Heart left ventricle (tissue), 13 donors: ENCODE measurements around the gene TMEM139.

Experiments used
- POLR2A ChIP-seq, 2 donors: fragments of 450-650 bp; IDR thresholded peaks; one replicate each; pipeline ENCODE4 v1.6.1; 2017; ENCODE audit warnings: antibody characterized with exemption in 2 of 2, mild to moderate bottlenecking in 2 of 2, moderate library complexity in 2 of 2
- TF ChIP-seq, protein P1 (sequence below), 12 donors: fragments of 200-600 bp; sonication (generic) in 4 of 12; IDR thresholded peaks; one replicate each; pipeline versions ENCODE4 v1.5.0 to v1.8.0; 2018 to 2022; ENCODE audit warnings: antibody characterized with exemption in 12 of 12, mild to moderate bottlenecking in 5 of 12
- donor health status: ischemic (EF 13 %, LVEDD 7.1; RV severe dilation, severe dysfunction).
- donor health status: DM: no; HTN: yes; CAD: no.
- donor health status: DM: no; HTN: no; CAD: no.
- donor health status: ischemic (EF 25% LVEDD 6.9; RV normal size, moderate dysfunction).
- donor health status: ischemic (EF 25% LVEDD 5.7; RV mildly dilated, moderate dysfunction).
- donor health status: ischemic (EF 35%, LVEDD 5.7; RV mildly dilated, moderate dysfunction).
- donor health status: nonischemic (EF 11% LVEDD 7.7; RV severe dilation, severe dysfunction).
- donor health status: DM: yes; HTN: yes; CAD: no.
- donor health status: PGD.
- donor health status: ischemic (EF 29% LVEDD 5.4; RV normal size, mild dysfunction).
- donor health status: nonischemic (EF 23%, LVEDD 6.1; RV moderate dilation, normal function).

DNA sequence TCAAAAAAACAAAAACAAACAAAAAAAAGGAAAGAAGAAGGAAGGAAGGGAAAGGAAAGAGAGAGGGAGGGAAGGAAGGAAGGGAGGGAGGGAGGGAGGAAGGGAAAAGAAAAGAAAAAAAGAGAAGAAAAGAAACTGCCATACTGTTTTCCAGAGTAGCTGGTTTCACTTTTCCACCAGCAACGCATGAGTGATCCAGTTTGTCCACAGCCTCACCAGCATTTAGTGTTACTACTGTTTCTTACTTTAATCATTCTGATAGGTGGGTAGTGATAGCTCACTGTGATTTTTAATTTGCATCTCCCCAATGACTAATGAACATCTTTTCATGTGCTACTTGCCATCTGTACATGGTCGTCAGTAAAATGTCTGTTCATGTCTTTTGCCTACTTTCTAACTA lies 11.9 kb upstream of the TMEM139 start:
- TF ChIP-seq, protein P1, sequence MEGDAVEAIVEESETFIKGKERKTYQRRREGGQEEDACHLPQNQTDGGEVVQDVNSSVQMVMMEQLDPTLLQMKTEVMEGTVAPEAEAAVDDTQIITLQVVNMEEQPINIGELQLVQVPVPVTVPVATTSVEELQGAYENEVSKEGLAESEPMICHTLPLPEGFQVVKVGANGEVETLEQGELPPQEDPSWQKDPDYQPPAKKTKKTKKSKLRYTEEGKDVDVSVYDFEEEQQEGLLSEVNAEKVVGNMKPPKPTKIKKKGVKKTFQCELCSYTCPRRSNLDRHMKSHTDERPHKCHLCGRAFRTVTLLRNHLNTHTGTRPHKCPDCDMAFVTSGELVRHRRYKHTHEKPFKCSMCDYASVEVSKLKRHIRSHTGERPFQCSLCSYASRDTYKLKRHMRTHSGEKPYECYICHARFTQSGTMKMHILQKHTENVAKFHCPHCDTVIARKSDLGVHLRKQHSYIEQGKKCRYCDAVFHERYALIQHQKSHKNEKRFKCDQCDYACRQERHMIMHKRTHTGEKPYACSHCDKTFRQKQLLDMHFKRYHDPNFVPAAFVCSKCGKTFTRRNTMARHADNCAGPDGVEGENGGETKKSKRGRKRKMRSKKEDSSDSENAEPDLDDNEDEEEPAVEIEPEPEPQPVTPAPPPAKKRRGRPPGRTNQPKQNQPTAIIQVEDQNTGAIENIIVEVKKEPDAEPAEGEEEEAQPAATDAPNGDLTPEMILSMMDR (IDR thresholded peaks at IDR 0.05), result no peak
- no peak for TF ChIP-seq POLR2A (IDR thresholded peaks at IDR 0.05)
